Activated CD4-positive, alpha-beta T cell treated with anti-CD3 and anti-CD28 coated beads, Interleukin-2, amount 10 ng/mL, durations not matched to agents 7 days and 5 days (primary cell): ENCODE results near the gene NBPF20. TPM values are rescaled to one million over a fixed set of nuclear protein-coding genes. Genes with fewer than 3 reads are reported as not detected.
"Not testable (repeated sequence)": the region's sequence is repeated elsewhere in the genome, so short reads cannot be mapped to it uniquely, and the experiment has no call there.

ENCODE experiments used
- CTCF ChIA-PET: fragments of 350-600 bp; sonication (Branson Sonifier 250); formaldehyde crosslinking; loops from one replicate; lab custom pipeline; 2021; ENCODE audit warnings: antibody characterized with exemption; lab: Charles Lee
- POLR2A ChIA-PET: fragments of 350-600 bp; sonication (Branson Sonifier 250); formaldehyde crosslinking; loops from one replicate; lab custom pipeline; 2021; ENCODE audit warnings: antibody characterized with exemption; lab: Charles Lee
- DNase-seq: peaks from one replicate; pipeline ENCODE4 v3.0.0-alpha.2; 2020
- H3K27ac Mint-ChIP-seq: one replicate; pipeline ENCODE4 v1.8.0; 2021; ENCODE audit warnings: mild to moderate bottlenecking, moderate library complexity, mixed read lengths
- H3K27me3 Mint-ChIP-seq: one replicate; pipeline ENCODE4 v1.8.0; 2021; ENCODE audit warnings: mixed read lengths
- H3K36me3 Mint-ChIP-seq: one replicate; pipeline ENCODE4 v1.8.0; 2021; ENCODE audit warnings: low read depth, mixed read lengths
- H3K4me1 Mint-ChIP-seq: one replicate; pipeline ENCODE4 v1.8.0; 2021; ENCODE audit warnings: mixed read lengths
- H3K4me3 Mint-ChIP-seq: one replicate; pipeline ENCODE4 v1.8.0; 2021; ENCODE audit warnings: mild to moderate bottlenecking, moderate library complexity, mixed read lengths
- H3K9me3 Mint-ChIP-seq: one replicate; pipeline ENCODE4 v1.8.0; 2021; ENCODE audit warnings: mixed read lengths
- total RNA-seq, 2 experiments: library from RNA; stranded (reverse); gene quantifications; one replicate each; pipeline ENCODE4 v1.2.3, GENCODE V29; 2021

NBPF20 gene
- total RNA-seq, 2 experiments from 2014 or later = 0.60 to 0.62 TPM

GRCh38 chr1:145400701-145401100, 24.7 kb downstream of the NBPF20 start:
- H3K9me3 Mint-ChIP-seq, DNase-seq, H3K4me1 Mint-ChIP-seq, H3K4me3 Mint-ChIP-seq, H3K36me3 Mint-ChIP-seq, POLR2A ChIA-PET, CTCF ChIA-PET, H3K27ac Mint-ChIP-seq, H3K27me3 Mint-ChIP-seq: not testable (repeated sequence)

Other genes starting within 250 kb of the NBPF20 start
- gene PPIAL4D, start 183.4 kb downstream of the NBPF20 start, total RNA-seq = under 1 TPM in 1 of 2 experiments, not detected in 1; 0.69 TPM
- gene GPR89A, start 182.4 kb upstream of the NBPF20 start, total RNA-seq = 10 to 100 TPM; 30.6 to 32.8 TPM